ENCODE measurements around the gene TGFBR1.

Gene TGFBR1

GRCh38 chr9:99173570-99174504 lies 68.9 kb downstream of the TGFBR1 start:
- H3K27ac ChIP-seq (ENCODE audit: extremely low read depth, low read depth, low read length) = no peak overlapping the region
- TF ChIP-seq ZNF391 (tag by site-specific recombination; IDR thresholded peaks at IDR 0.05; ENCODE audit: borderline replicate concordance, low read depth) (no peak), ZNF560 (tag by site-specific recombination; IDR thresholded peaks at IDR 0.05; ENCODE audit: borderline replicate concordance) (no peak), KLF8 (tag by site-specific recombination; IDR thresholded peaks at IDR 0.05) (no peak), ZEB2 (tag by site-specific recombination; IDR thresholded peaks at IDR 0.05) (no peak), ZNF76 (tag by site-specific recombination; IDR thresholded peaks at IDR 0.05; ENCODE audit: borderline replicate concordance, low read depth) (no peak), EGR2 (tag by site-specific recombination; IDR thresholded peaks at IDR 0.05; ENCODE audit: low read depth) (no peak), ZNF133 (tag by site-specific recombination; IDR thresholded peaks at IDR 0.05) (no peak), GLI2 (tag by site-specific recombination; IDR thresholded peaks at IDR 0.05; ENCODE audit: borderline replicate concordance, low read depth) (no peak), ZNF48 (tag by site-specific recombination; IDR thresholded peaks at IDR 0.05) (no peak), ZNF530 (tag by site-specific recombination; IDR thresholded peaks at IDR 0.05; ENCODE audit: low read depth) (no peak), ZNF473 (tag by site-specific recombination; IDR thresholded peaks at IDR 0.05) (no peak), ZNF146 (tag by site-specific recombination; IDR thresholded peaks at IDR 0.05) (no peak), ZNF561 (tag by site-specific recombination; IDR thresholded peaks at IDR 0.05; ENCODE audit: borderline replicate concordance) (no peak), ZNF623 (tag by site-specific recombination; IDR thresholded peaks at IDR 0.05) (no peak), KLF17 (tag by site-specific recombination; IDR thresholded peaks at IDR 0.05) (no peak)
- H3K36me3 ChIP-seq (ENCODE audit: control insufficient read depth in 2 of 2, insufficient read depth in 1 of 2, low read length in 2 of 2) = no peaks in the 10 kb centered on the region
- POLR2A ChIA-PET = no interaction called here
- no peak overlapping the region for H3K4me3 ChIP-seq (ENCODE audit: low read depth, low read length)
- no peaks in the 10 kb centered on the region; the same call in 1 of the 2 replicates for H3K4me1 ChIP-seq (ENCODE audit: control insufficient read depth, insufficient read depth, low read length)
- no peaks in the 10 kb centered on the region for H3K9me3 ChIP-seq (ENCODE audit: control insufficient read depth, insufficient read depth, low read depth, low read length)
- CTCF ChIA-PET = interaction anchor here (0.9 to 3.9 kb wide), 2 partner anchors 9 to 11 kb away, joined by 3 to 27 read pairs; no protein-coding TSS in a partner anchor

GRCh38 chr9:99176527-99177013 lies 71.7 kb downstream of the TGFBR1 start:
- H3K4me3 ChIP-seq (ENCODE audit: low read depth, low read length) = no peak overlapping the region
- ChIA-PET POLR2A (no interaction called here), CTCF (interaction anchor here (0.7 to 3.9 kb wide), 3 partner anchors 8 to 1422 kb away, joined by 3 to 27 read pairs (median 4); no protein-coding TSS in a partner anchor)
- TF ChIP-seq ZNF433 (tag by site-specific recombination; IDR thresholded peaks at IDR 0.05; ENCODE audit: low read depth) (no peak), SP7 (tag by site-specific recombination; IDR thresholded peaks at IDR 0.05) (no peak), GFI1B (tag by site-specific recombination; IDR thresholded peaks at IDR 0.05) (no peak), ZNF112 (tag by site-specific recombination; IDR thresholded peaks at IDR 0.05) (no peak), SCRT1 (tag by site-specific recombination; IDR thresholded peaks at IDR 0.05; ENCODE audit: borderline replicate concordance) (no peak), ZNF571 (tag by site-specific recombination; IDR thresholded peaks at IDR 0.05) (no peak), BCL11A (tag by site-specific recombination; IDR thresholded peaks at IDR 0.05; ENCODE audit: low read depth) (no peak), EGR2 (tag by site-specific recombination; IDR thresholded peaks at IDR 0.05; ENCODE audit: low read depth) (no peak), ZNF341 (tag by site-specific recombination; IDR thresholded peaks at IDR 0.05; ENCODE audit: low read depth) (no peak), ZNF221 (tag by site-specific recombination; IDR thresholded peaks at IDR 0.05; ENCODE audit: borderline replicate concordance) (no peak), SP3 (tag by site-specific recombination; IDR thresholded peaks at IDR 0.05) (no peak)
- no peak overlapping the region for H3K27ac ChIP-seq (ENCODE audit: extremely low read depth, low read depth, low read length)
- no peaks in the 10 kb centered on the region for H3K9me3 ChIP-seq (ENCODE audit: control insufficient read depth, insufficient read depth, low read depth, low read length)
- no peaks in the 10 kb centered on the region; the same call in 1 of the 2 replicates for H3K4me1 ChIP-seq (ENCODE audit: control insufficient read depth, insufficient read depth, low read length)
- H3K36me3 ChIP-seq (ENCODE audit: control insufficient read depth in 2 of 2, insufficient read depth in 1 of 2, low read length in 2 of 2) = no peaks in the 10 kb centered on the region

Data from HEK293 (cell line).